Right atrium auricular region (tissue), 2 donors: ENCODE results near the gene TICRR. TPM values are rescaled to one million over a fixed set of nuclear protein-coding genes. Genes with fewer than 3 reads are reported as not detected.

ENCODE experiments used
- DNase-seq: peaks from one replicate; pipeline ENCODE4 v3.0.0-alpha.2; 2019; ENCODE audit warnings: low spot score
- H3K27ac ChIP-seq, 2 donors: fragments of 200-600 bp; sonication (generic); 1 replicate in 1 of 2; 2 replicates in 1 of 2; pipeline ENCODE4 v1.5.1; 2016 to 2019
- H3K27me3 ChIP-seq, 2 donors: fragments of 200-600 bp; sonication (generic); one replicate each; pipeline versions ENCODE4 v1.5.1 to v1.6.0; 2017 to 2019
- H3K36me3 ChIP-seq: fragments of 200-600 bp; sonication (generic); one replicate; pipeline ENCODE4 v1.5.1; 2016
- H3K4me1 ChIP-seq, 2 donors: fragments of 200-600 bp; sonication (generic); one replicate each; pipeline versions ENCODE4 v1.5.1 to v1.6.0; 2017 to 2019
- H3K4me3 ChIP-seq, 2 donors: fragments of 200-600 bp; sonication (generic); 1 replicate in 1 of 2; 2 replicates in 1 of 2; pipeline ENCODE4 v1.5.1; 2017 to 2019; ENCODE audit warnings: mild to moderate bottlenecking in 1 of 2, moderate library complexity in 1 of 2
- H3K9me3 ChIP-seq, 2 donors: fragments of 200-600 bp; sonication (generic); one replicate each; pipeline ENCODE4 v1.5.1; 2019
- CTCF ChIP-seq, 2 donors: fragments of 200-600 bp; sonication (generic); IDR thresholded peaks; one replicate each; pipeline ENCODE4 v1.5.1; 2019; ENCODE audit warnings: antibody characterized with exemption in 2 of 2
- total RNA-seq, 2 donors: library from RNA; depleted of rRNA; stranded (reverse); fragments of >200 nt; gene quantifications; one replicate each; pipeline ENCODE4 v1.1.0, GENCODE V29; 2016

The TICRR gene
- total RNA-seq, 2 donors from 2014 or later, result not detected

DNA sequence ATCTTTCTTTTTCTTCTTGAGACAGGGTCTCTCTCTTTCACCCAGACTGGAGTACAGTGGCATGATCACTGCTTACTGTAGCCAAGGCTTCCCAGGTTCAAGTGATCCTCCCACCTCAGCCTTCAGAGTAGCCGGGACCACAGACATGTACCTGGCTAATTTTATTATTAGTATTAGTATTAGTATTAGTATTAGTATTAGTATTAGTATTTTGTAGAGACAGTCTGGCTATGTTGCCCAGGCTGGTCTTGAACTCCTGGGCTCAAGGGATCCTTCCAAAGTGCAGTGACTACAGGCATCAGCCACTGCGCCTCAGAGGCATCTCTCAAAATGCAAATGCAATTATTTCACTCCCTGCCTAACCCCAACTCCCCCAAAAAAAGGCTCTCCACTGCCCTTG lies 78.3 kb downstream of the TICRR start:
- H3K4me1 ChIP-seq, result peaks cover 0 to 8% of the 10 kb centered on the region in 2 donors
- no peak for DNase-seq
- H3K9me3 ChIP-seq, result no peaks in the 10 kb centered on the region
- H3K27ac ChIP-seq, result no peak overlapping the region
- no peaks in the 10 kb centered on the region for H3K36me3 ChIP-seq
- no peak for TF ChIP-seq CTCF (IDR thresholded peaks at IDR 0.05)
- no peak overlapping the region for H3K4me3 ChIP-seq
- H3K27me3 ChIP-seq, result no peaks in the 10 kb centered on the region

DNA sequence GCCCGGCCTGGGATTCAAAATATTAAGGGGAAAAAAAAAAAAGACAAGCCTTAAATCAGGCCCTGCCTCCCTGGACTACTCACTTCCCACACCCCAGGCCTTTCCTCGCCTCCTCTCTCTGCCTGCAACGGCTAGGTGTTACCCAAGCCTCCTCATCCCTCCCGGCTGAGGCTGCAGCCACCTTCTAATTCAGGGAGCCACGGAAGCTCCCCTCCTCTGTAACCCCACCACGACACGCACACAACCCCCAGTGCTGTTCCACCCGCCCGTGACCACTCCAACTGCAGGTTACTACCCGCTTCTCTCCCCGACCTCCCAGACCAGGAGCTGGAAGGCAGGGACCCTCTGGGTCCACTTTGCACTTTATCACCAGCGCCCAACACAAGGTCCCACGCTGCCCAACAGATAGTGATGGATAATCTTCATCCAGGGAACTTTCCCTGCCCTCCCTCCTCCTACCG lies 79.1 kb downstream of the TICRR start:
- Histone ChIP-seq H3K9me3 (no peaks in the 10 kb centered on the region), H3K36me3 (no peaks in the 10 kb centered on the region), H3K4me3 (peak overlapping the region; percentile 60 to 67), H3K4me1 (peaks cover 0 to 8% of the 10 kb centered on the region in 2 donors), H3K27ac (no peak overlapping the region), H3K27me3 (no peaks in the 10 kb centered on the region)
- no peak for TF ChIP-seq CTCF (IDR thresholded peaks at IDR 0.05)
- DNase-seq, result no peak

GRCh38 chr15:89654847-89655805 lies 79.9 kb downstream of the TICRR start, which contains the start of gene KIF7:
Gene KIF7, minus strand, starts transcription at chr15:89655467. Its CDS starts 2,537 bp downstream, at chr15:89652930.
- Histone ChIP-seq H3K9me3 (no peaks in the 10 kb centered on the region), H3K4me1 (peaks cover 0 to 8% of the 10 kb centered on the region in 2 donors), H3K27ac (peak within 1 kb of the TSS; percentile 55 to 72), H3K4me3 (peak within 1 kb of the TSS; percentile 60 to 67), H3K27me3 (no peaks in the 10 kb centered on the region), H3K36me3 (no peaks in the 10 kb centered on the region)
- DNase-seq, result no peak
- TF ChIP-seq CTCF (IDR thresholded peaks at IDR 0.05), result no peak

DNA sequence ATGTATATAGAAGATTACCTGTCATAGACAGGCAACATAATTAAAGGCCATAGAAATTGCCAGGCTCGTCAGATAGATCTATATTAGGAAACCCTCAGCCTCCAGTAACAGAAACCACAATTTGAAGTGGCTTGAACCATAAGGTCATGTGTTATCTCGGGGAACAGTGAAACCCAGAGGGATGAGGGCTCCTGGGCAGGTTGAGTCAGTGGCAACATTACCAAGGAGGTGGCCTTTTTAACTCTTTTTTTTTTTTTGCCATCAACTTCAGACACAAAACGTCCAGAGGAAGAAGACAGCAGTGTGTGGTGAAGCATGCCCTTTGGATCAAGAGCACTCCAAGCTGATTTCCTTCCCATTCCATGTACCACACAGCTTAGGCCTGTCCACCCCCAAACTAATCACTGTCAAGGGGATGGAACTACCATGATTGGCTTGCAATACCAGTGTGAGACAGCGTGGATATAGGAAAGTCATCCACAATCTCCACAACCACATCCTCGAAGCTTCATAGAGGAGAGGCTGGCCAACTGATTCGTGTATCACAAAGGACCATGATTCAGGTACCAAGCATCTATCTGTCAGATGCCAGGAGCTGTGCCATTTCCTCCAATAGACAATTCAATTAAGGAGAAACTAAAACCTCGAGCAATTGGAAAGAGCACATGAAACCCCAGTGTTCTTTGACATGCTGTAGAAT lies 81.0 kb downstream of the TICRR start:
- H3K27ac ChIP-seq, result no peak overlapping the region
- TF ChIP-seq CTCF (IDR thresholded peaks at IDR 0.05), result no peak

GRCh38 chr15:89657686-89658200 lies 82.5 kb downstream of the TICRR start:
- TF ChIP-seq CTCF (IDR thresholded peaks at IDR 0.05), result no peak
- H3K4me1 ChIP-seq, result peaks cover 0 to 15% of the 10 kb centered on the region in 2 donors
- no peaks in the 10 kb centered on the region for H3K9me3 ChIP-seq
- H3K36me3 ChIP-seq, result no peaks in the 10 kb centered on the region
- no peak overlapping the region for H3K27ac ChIP-seq
- H3K4me3 ChIP-seq, result no peak overlapping the region
- no peaks in the 10 kb centered on the region for H3K27me3 ChIP-seq
- no peak for DNase-seq

More for the DNA sequence above, 81.0 kb downstream of the TICRR start:
- H3K4me1 ChIP-seq, result peaks cover 0 to 8% of the 10 kb centered on the region in 2 donors
- H3K36me3 ChIP-seq, result no peaks in the 10 kb centered on the region
- no peaks in the 10 kb centered on the region for H3K27me3 ChIP-seq
- H3K4me3 ChIP-seq, result no peak overlapping the region
- no peaks in the 10 kb centered on the region for H3K9me3 ChIP-seq
- no peak for DNase-seq
